ENCODE data around the gene PLA1A. TPM values are rescaled to one million over a fixed set of nuclear protein-coding genes. Genes with fewer than 3 reads are reported as not detected.

PLA1A gene
- total and polyA plus RNA-seq, 2 of the 4 experiments (the other 2 are of a cell fraction): not detected

DNA sequence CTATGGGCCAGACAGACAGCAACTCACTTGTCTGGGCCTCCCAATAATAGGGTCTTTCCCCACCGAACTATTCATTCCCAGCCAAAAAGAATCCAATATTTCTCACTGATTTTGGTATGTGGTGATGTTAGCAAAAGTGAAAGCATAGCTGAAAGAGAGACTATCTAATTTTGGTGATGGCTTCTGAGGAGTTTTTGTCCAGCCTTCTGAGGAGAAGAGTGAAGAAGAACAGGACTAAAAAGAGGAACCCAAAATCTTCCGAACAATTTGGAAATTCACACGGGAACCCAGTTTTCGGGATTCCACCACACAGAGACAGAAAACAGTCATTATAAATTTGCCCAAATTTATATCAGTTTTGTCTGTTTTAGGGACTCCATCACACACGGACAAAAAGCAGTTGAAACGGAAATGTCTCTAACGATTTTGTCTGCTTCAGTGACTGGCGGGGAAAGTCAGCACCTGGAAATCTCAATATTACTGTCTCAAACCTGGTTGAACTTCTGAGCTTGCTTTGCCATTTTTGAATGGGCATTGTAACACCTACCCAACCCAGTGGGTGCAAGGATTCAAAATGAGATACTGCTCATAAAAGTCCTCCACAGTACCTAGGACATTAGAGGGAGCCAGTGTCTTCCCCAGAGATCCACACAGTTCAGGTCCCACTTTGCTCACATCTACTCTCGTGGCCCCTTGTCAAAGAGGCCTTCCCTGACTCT is 47.3 kb upstream of the PLA1A start:
- 86% methylated on average over 5 of the region's 9 CpGs; no CpG with 5 or more reads in 1 of the 2 experiments for WGBS, 2 experiments (ENCODE audit: extremely low coverage in 2 of 2, insufficient read length in 1 of 2)
- CTCF ChIA-PET: no interaction called here

More for the DNA sequence above, 47.3 kb upstream of the PLA1A start:
- Histone ChIP-seq H3K9me1 (ENCODE audit: insufficient read depth, low read length) (no peaks in the 10 kb centered on the region), H2AK9ac (replicated peaks; ENCODE audit: low read depth, low read length, poor library complexity) (no peak overlapping the region), H3K18ac (ENCODE audit: low read depth, low read length) (no peak overlapping the region), H2BK15ac (ENCODE audit: low read depth, low read length) (no peak overlapping the region), H4K5ac (ENCODE audit: low read depth, low read length) (no peak overlapping the region), H3K79me1 (ENCODE audit: low read depth in 1 of 2, low read length in 2 of 2) (no peaks in the 10 kb centered on the region), H3K4me1 (ENCODE audit: control insufficient read depth, insufficient read depth, low read length) (no peaks in the 10 kb centered on the region), H3K9ac (ENCODE audit: low read depth, low read length) (no peak overlapping the region), H3K4me2 (ENCODE audit: low read depth, low read length) (no peak overlapping the region), H2AFZ (replicated peaks; ENCODE audit: low read length, poor library complexity) (no peak overlapping the region), H4K8ac (ENCODE audit: low read depth in 2 of 2, low read length in 2 of 2) (no peak overlapping the region), H4K20me1 (ENCODE audit: insufficient read depth, low read length) (no peaks in the 10 kb centered on the region), H2BK20ac (ENCODE audit: low read depth, low read length) (no peak overlapping the region), H3K27me3 (ENCODE audit: control insufficient read depth, insufficient read depth, low read length) (peaks cover 5% of the 10 kb centered on the region), H3K4ac (ENCODE audit: low read depth, low read length) (no peak overlapping the region), H3K56ac (ENCODE audit: extremely low read depth, insufficient read depth, low read length) (no peak overlapping the region), H3K4me3 (ENCODE audit: insufficient read depth, low read depth, low read length) (no peak overlapping the region), H2AK5ac (ENCODE audit: low read depth, low read length) (no peak overlapping the region), H3K14ac (replicated peaks; ENCODE audit: low read depth, low read length) (no peak overlapping the region), H2BK120ac (ENCODE audit: low read depth, low read length) (no peak overlapping the region), H4K91ac (ENCODE audit: insufficient read depth, low read depth, low read length) (no peak overlapping the region), H3K36me3 (ENCODE audit: control insufficient read depth, insufficient read depth, low read length) (no peaks in the 10 kb centered on the region), H3K9me3 (ENCODE audit: control insufficient read depth, insufficient read depth, low read length) (no peaks in the 10 kb centered on the region), H2BK5ac (ENCODE audit: low read depth, low read length, poor library complexity, severe bottlenecking) (no peak overlapping the region), H3K23ac (ENCODE audit: low read depth, low read length) (no peak overlapping the region), H3K27ac (ENCODE audit: insufficient read depth, low read length) (no peak overlapping the region)
- no peak for ATAC-seq (ENCODE audit: low read depth)
- in situ Hi-C loops (cut with MboI; ENCODE audit: low sequenced_read_pairs): no loop called here
- POLR2A ChIA-PET (ENCODE audit: unreplicated experiment): no interaction called here
- TF ChIP-seq MAZ (IDR thresholded peaks at IDR 0.05; ENCODE audit: borderline replicate concordance, low read depth, low read length) (no peak), BHLHE40 (IDR thresholded peaks at IDR 0.05; ENCODE audit: low read depth, low read length) (no peak), RCOR1 (IDR thresholded peaks at IDR 0.05; ENCODE audit: insufficient replicate concordance, low read length) (no peak)
- intact Hi-C loops (cut with micrococcal nuclease): no loop called here
- DNase-seq: no peak
- dilution Hi-C loops (cut with HindIII; ENCODE audit: low sequenced_read_pairs, unreplicated experiment): no loop called here
- no TSS peak for BruUV-seq (replicated peaks)

Measured in IMR-90 (cell line).